Mucosa of gallbladder (tissue), 1 donor: ENCODE measurements around the gene DGKB. TPM values are rescaled to one million over a fixed set of nuclear protein-coding genes. Genes with fewer than 3 reads are reported as not detected.

Experiments used
- DNase-seq: peaks from one replicate; pipeline ENCODE4 v3.0.0-alpha.2; 2020; ENCODE audit warnings: low spot score
- total RNA-seq: library from RNA; stranded (reverse); gene quantifications from one replicate; pipeline ENCODE4 v1.2.1, GENCODE V29; 2021
- donor health status: DM: no; HTN: no; CAD: no.

DGKB gene
- total RNA-seq, 1 donor from 2014 or later = 1.0 TPM

GRCh38 chr7:14385074-14385473 lies 517.5 kb downstream of the DGKB start:
- no peak for DNase-seq

- no peak for DNase-seq
These were observed 520.6 kb downstream of the DGKB start for GRCh38 chr7:14381936-14382335.

GRCh38 chr7:14381306-14381705 lies 521.2 kb downstream of the DGKB start:
- DNase-seq = no peak

GRCh38 chr7:14380881-14381280 lies 521.7 kb downstream of the DGKB start:
- no peak for DNase-seq

GRCh38 chr7:14377646-14378266 lies 524.8 kb downstream of the DGKB start:
- DNase-seq = no peak

- no peak for DNase-seq
These were observed 525.8 kb downstream of the DGKB start for GRCh38 chr7:14376711-14377110.

GRCh38 chr7:14375998-14376397 lies 526.6 kb downstream of the DGKB start:
- no peak for DNase-seq

GRCh38 chr7:14374336-14374735 lies 528.2 kb downstream of the DGKB start:
- DNase-seq = no peak

GRCh38 chr7:14368285-14368684 lies 534.3 kb downstream of the DGKB start:
- DNase-seq = no peak

GRCh38 chr7:14351167-14351566 lies 551.4 kb downstream of the DGKB start:
- DNase-seq = no peak

- no peak for DNase-seq
These were observed 561.3 kb downstream of the DGKB start for GRCh38 chr7:14341200-14341775.

- DNase-seq = no peak
These were observed 562.0 kb downstream of the DGKB start for GRCh38 chr7:14340393-14341074.

GRCh38 chr7:14339861-14340260 lies 562.7 kb downstream of the DGKB start:
- no peak for DNase-seq

GRCh38 chr7:14336256-14336655 lies 566.3 kb downstream of the DGKB start:
- no peak for DNase-seq

GRCh38 chr7:14332155-14332554 lies 570.4 kb downstream of the DGKB start:
- DNase-seq = no peak

- no peak for DNase-seq
These were observed 577.8 kb downstream of the DGKB start for GRCh38 chr7:14324767-14325166.

- no peak for DNase-seq
These were observed 579.8 kb downstream of the DGKB start for GRCh38 chr7:14322724-14323123.

GRCh38 chr7:14321947-14322346 lies 580.6 kb downstream of the DGKB start:
- peak; percentile 64 for DNase-seq

GRCh38 chr7:14309432-14309831 lies 593.1 kb downstream of the DGKB start:
- no peak for DNase-seq

- DNase-seq = no peak
These were observed 597.2 kb downstream of the DGKB start for GRCh38 chr7:14305233-14305866.

- DNase-seq = peak; percentile 18
These were observed 599.0 kb downstream of the DGKB start for GRCh38 chr7:14303536-14303935.

- DNase-seq = no peak
These were observed 607.9 kb downstream of the DGKB start for GRCh38 chr7:14294637-14295036.

- no peak for DNase-seq
These were observed 609.1 kb downstream of the DGKB start for GRCh38 chr7:14293434-14293833.
